B cell (primary cell): Measurements from ENCODE around the gene SEC24B.

Source experiments
- EZH2 ChIP-seq: IDR thresholded peaks from 2 replicates; pipeline ENCODE4 v1.6.1; 2012; ENCODE audit warnings: borderline replicate concordance, low read depth, mild to moderate bottlenecking, moderate library complexity, low read length; ENCODE audit not compliant: insufficient read depth, poor library complexity, severe bottlenecking
- TF ChIP-seq, protein P1 (sequence below): fragments of 200-600 bp; IDR thresholded peaks from one replicate; pipeline ENCODE4 v1.8.0; 2022; ENCODE audit warnings: antibody characterized with exemption, mild to moderate bottlenecking

DNA sequence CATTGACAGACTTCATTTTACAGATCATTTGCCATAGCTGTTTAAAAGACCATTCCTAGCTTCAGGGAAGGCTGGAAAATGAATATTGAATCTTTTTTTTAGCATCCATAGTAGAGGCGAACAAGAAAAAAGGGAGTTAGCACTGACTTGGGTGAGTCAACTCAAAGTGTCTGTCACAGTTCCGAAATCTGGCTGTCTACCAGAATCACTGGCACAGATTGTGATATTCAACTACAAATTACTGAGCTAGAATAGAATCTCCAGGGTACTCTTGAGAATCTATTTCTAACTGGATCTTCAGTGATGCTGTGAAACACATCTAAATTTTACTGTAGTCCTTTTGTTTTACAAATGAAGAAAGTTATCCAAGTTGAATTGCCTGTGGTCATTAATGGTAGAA is 31.5 kb downstream of the SEC24B start:
- TF ChIP-seq, protein P1, sequence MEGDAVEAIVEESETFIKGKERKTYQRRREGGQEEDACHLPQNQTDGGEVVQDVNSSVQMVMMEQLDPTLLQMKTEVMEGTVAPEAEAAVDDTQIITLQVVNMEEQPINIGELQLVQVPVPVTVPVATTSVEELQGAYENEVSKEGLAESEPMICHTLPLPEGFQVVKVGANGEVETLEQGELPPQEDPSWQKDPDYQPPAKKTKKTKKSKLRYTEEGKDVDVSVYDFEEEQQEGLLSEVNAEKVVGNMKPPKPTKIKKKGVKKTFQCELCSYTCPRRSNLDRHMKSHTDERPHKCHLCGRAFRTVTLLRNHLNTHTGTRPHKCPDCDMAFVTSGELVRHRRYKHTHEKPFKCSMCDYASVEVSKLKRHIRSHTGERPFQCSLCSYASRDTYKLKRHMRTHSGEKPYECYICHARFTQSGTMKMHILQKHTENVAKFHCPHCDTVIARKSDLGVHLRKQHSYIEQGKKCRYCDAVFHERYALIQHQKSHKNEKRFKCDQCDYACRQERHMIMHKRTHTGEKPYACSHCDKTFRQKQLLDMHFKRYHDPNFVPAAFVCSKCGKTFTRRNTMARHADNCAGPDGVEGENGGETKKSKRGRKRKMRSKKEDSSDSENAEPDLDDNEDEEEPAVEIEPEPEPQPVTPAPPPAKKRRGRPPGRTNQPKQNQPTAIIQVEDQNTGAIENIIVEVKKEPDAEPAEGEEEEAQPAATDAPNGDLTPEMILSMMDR: no peak
- no peak for TF ChIP-seq EZH2
